Stimulated activated memory B cell treated with anti-CD40 and anti-IgM and Interleukin-4, amounts not matched to agents 10 μg/mL and 1 μg/mL and 100 μg/mL, for 72 hours (primary cell): ENCODE data around the gene HMCN2.

ENCODE experiments used
- ATAC-seq: fragments of 150-1000 bp; cut with Tn5 transposase; 2 replicates; pipeline ENCODE4 v1.10.0; 2021
- H3K27ac Mint-ChIP-seq: one replicate; pipeline ENCODE4 v1.8.0; 2022; ENCODE audit warnings: mild to moderate bottlenecking, mixed read lengths
- H3K27me3 Mint-ChIP-seq: one replicate; pipeline ENCODE4 v1.8.0; 2022; ENCODE audit warnings: mixed read lengths
- H3K36me3 Mint-ChIP-seq: one replicate; pipeline ENCODE4 v1.8.0; 2022; ENCODE audit warnings: mixed read lengths
- H3K4me1 Mint-ChIP-seq: one replicate; pipeline ENCODE4 v1.8.0; 2022; ENCODE audit warnings: mixed read lengths
- H3K4me3 Mint-ChIP-seq: one replicate; pipeline ENCODE4 v1.8.0; 2022; ENCODE audit warnings: mild to moderate bottlenecking, moderate library complexity, mixed read lengths
- H3K9me3 Mint-ChIP-seq: one replicate; pipeline ENCODE4 v1.8.0; 2022; ENCODE audit warnings: mixed read lengths

The HMCN2 gene

GRCh38 chr9:130419521-130420035 lies 154.0 kb downstream of the HMCN2 start:
- no peak for ATAC-seq
- Mint-ChIP-seq H3K27me3 (peaks cover 51% of the 10 kb centered on the region), H3K4me3 (no peak overlapping the region), H3K27ac (no peak overlapping the region), H3K9me3 (no peaks in the 10 kb centered on the region), H3K4me1 (peaks cover 7% of the 10 kb centered on the region), H3K36me3 (no peaks in the 10 kb centered on the region)

DNA sequence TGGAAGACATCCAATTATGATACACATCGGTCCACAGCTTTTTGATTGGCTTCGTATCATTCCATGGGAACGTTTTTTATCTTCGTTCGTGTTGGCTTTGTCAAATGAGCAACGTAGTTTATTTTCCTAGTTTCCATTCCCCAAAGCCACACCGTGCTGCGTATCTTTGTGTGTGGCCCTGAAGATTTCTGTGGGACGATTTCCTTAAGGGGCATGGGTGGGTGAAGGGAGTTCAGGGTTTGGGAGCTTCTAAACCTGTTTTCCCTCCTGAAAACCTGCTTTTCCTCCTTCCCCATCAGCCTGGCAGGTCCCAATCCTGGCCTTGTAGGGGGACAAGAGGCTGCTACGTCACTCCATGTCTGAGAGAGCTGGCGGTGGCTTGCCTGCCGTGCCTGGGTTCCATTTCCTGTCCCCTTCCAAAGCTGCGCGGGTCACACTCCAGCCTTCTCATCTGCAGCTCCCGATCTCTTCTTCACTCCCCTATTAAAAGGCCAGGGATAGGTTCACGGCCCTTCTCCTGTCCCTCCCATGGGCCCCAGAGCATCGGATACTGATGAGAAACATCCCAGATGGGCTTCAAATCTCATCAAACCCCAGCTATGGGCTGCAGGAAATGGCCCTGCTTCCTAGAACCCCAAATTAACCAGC lies 155.7 kb downstream of the HMCN2 start:
- H3K4me3 Mint-ChIP-seq, result no peak overlapping the region
- ATAC-seq, result no peak
- H3K9me3 Mint-ChIP-seq, result no peaks in the 10 kb centered on the region
- H3K27ac Mint-ChIP-seq, result no peak overlapping the region
- H3K27me3 Mint-ChIP-seq, result peaks cover 63% of the 10 kb centered on the region
- peaks cover 7% of the 10 kb centered on the region for H3K4me1 Mint-ChIP-seq
- no peaks in the 10 kb centered on the region for H3K36me3 Mint-ChIP-seq

DNA sequence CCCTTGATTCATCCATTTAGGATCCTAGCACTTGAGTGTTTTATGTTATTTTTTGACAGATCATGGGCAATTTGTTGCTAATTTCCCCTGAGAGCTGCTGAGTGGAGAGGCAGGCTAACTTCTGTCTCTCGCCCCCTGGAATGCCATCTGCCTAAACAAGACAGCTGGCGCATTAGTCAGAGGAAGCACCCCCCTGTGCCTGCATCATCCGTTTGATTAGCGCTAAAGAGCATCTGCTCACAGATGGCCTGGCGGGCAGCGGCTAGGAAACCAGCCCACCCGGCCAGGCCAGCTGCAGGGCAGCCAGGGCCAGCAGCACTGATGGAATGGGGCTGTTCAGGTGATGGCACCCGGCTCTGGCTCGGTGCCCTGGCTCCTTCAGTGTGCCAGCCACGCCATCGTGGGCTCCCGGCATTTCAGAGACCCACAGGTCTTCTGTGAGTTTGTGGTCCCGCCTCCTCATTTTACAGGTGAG lies 156.3 kb downstream of the HMCN2 start:
- Mint-ChIP-seq H3K27me3 (peaks cover 69% of the 10 kb centered on the region), H3K9me3 (no peaks in the 10 kb centered on the region), H3K36me3 (no peaks in the 10 kb centered on the region), H3K4me3 (no peak overlapping the region), H3K27ac (no peak overlapping the region), H3K4me1 (peaks cover 7% of the 10 kb centered on the region)
- ATAC-seq, result no peak

DNA sequence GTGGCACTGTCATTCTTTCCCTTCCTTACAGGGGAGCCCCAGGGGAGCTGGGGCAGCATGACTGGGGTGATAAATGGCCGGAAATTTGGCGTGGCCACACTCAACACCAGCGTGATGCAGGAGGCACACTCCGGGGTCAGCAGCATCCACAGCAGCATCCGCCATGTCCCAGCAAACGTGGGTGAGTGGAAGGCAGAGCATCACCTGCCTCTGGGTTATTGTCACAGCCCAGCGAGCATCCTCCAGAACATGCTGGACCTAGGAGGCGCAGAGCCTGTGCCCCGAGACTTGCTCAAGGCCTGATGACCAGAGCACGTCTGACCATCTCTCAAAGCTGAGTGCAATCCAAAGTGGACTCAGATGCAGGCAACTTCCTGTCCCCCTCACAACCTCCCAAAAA lies 157.0 kb downstream of the HMCN2 start:
- H3K27ac Mint-ChIP-seq, result no peak overlapping the region
- H3K4me1 Mint-ChIP-seq, result peaks cover 7% of the 10 kb centered on the region
- H3K36me3 Mint-ChIP-seq, result no peaks in the 10 kb centered on the region
- no peak for ATAC-seq
- H3K27me3 Mint-ChIP-seq, result peaks cover 72% of the 10 kb centered on the region
- H3K9me3 Mint-ChIP-seq, result no peaks in the 10 kb centered on the region
- H3K4me3 Mint-ChIP-seq, result no peak overlapping the region

DNA sequence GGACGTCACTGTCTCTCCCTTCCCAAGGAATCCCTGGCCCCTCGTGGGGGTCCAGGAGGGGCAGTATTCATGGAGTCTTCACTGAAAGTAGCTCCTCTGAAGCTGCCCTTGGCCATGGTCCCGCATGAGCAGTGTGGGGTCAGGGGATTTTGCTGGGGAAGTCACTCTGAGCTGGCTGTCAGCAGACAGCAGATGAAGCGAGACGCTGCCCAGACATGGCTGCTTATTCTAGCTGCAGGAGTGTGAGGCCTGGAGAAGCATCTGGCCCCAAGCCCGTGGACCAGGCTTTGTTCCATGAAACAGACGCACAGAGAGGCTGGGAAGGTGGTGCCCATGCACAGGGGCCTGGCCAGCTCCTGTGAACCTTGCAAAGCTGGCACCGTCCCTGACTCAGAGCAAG lies 157.7 kb downstream of the HMCN2 start:
- Mint-ChIP-seq H3K4me3 (no peak overlapping the region), H3K9me3 (no peaks in the 10 kb centered on the region), H3K36me3 (no peaks in the 10 kb centered on the region), H3K27ac (no peak overlapping the region), H3K27me3 (peaks cover 72% of the 10 kb centered on the region), H3K4me1 (peaks cover 7% of the 10 kb centered on the region)
- peak; percentile 67 for ATAC-seq

DNA sequence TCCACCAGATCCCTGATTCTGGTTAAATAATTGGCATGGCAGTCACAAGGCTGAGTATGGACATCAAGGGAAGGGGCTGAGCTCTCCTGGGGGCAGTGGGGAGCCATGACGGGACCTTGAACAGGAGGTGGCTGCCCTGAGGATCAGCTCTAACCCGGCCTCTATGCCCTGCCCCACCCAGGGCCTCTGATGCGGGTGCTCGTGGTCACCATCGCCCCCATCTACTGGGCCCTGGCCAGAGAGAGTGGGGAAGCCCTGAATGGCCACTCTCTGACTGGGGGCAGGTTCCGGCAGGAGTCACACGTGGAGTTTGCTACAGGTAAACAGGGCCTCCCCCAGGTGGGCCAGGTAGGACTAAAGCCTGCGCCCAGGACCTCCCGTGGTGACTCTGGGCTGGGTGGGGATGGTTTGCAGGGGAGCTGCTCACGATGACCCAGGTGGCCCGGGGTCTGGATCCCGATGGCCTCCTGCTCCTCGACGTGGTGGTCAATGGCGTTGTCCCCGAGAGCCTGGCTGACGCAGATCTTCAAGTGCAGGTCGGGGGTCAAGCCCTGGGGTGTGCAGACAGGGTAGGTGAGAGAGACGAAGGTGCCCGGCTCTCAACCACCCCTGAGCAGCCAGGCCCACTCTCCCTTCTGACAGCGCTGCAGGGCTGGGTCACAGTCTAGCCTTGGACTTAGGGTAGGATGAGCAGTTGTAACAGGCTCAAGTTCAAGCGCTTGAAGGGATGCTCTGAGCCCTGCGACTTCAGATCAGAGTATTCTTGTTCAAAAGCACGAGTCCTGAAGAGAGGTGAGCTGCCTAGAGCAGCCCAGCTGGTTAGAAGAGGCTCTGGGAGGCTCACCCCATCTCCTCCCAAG lies 159.3 kb downstream of the HMCN2 start:
- Mint-ChIP-seq H3K36me3 (peaks cover 3% of the 10 kb centered on the region), H3K4me3 (no peak overlapping the region), H3K9me3 (peaks cover 1% of the 10 kb centered on the region), H3K27ac (no peak overlapping the region), H3K27me3 (peaks cover 72% of the 10 kb centered on the region), H3K4me1 (peaks cover 7% of the 10 kb centered on the region)
- no peak for ATAC-seq

- H3K4me1 Mint-ChIP-seq, result peaks cover 7% of the 10 kb centered on the region
- ATAC-seq, result no peak
Measured at GRCh38 chr9:130425741-130426466, 160.3 kb downstream of the HMCN2 start.

GRCh38 chr9:130426467-130426773 lies 160.9 kb downstream of the HMCN2 start:
- Mint-ChIP-seq H3K36me3 (peaks cover 5% of the 10 kb centered on the region), H3K4me3 (no peak overlapping the region), H3K27me3 (peaks cover 80% of the 10 kb centered on the region), H3K4me1 (peaks cover 7% of the 10 kb centered on the region), H3K9me3 (peaks cover 6% of the 10 kb centered on the region), H3K27ac (no peak overlapping the region)
- ATAC-seq, result no peak

More at GRCh38 chr9:130425741-130426466, 160.3 kb downstream of the HMCN2 start:
- Mint-ChIP-seq H3K9me3 (peaks cover 6% of the 10 kb centered on the region), H3K27me3 (peaks cover 78% of the 10 kb centered on the region), H3K4me3 (no peak overlapping the region), H3K27ac (no peak overlapping the region), H3K36me3 (peaks cover 5% of the 10 kb centered on the region)

- peaks cover 7% of the 10 kb centered on the region for H3K4me1 Mint-ChIP-seq
Measured at GRCh38 chr9:130426883-130427282, 161.3 kb downstream of the HMCN2 start.

GRCh38 chr9:130427326-130427725 lies 161.8 kb downstream of the HMCN2 start:
- Mint-ChIP-seq H3K27ac (no peak overlapping the region), H3K9me3 (peaks cover 6% of the 10 kb centered on the region), H3K4me3 (no peak overlapping the region), H3K4me1 (peaks cover 11% of the 10 kb centered on the region), H3K27me3 (peaks cover 80% of the 10 kb centered on the region), H3K36me3 (peaks cover 5% of the 10 kb centered on the region)
- ATAC-seq, result no peak

More at GRCh38 chr9:130426883-130427282, 161.3 kb downstream of the HMCN2 start:
- peaks cover 80% of the 10 kb centered on the region for H3K27me3 Mint-ChIP-seq
- no peak overlapping the region for H3K4me3 Mint-ChIP-seq
- H3K27ac Mint-ChIP-seq, result no peak overlapping the region
- peaks cover 5% of the 10 kb centered on the region for H3K36me3 Mint-ChIP-seq
- ATAC-seq, result no peak
- peaks cover 6% of the 10 kb centered on the region for H3K9me3 Mint-ChIP-seq

DNA sequence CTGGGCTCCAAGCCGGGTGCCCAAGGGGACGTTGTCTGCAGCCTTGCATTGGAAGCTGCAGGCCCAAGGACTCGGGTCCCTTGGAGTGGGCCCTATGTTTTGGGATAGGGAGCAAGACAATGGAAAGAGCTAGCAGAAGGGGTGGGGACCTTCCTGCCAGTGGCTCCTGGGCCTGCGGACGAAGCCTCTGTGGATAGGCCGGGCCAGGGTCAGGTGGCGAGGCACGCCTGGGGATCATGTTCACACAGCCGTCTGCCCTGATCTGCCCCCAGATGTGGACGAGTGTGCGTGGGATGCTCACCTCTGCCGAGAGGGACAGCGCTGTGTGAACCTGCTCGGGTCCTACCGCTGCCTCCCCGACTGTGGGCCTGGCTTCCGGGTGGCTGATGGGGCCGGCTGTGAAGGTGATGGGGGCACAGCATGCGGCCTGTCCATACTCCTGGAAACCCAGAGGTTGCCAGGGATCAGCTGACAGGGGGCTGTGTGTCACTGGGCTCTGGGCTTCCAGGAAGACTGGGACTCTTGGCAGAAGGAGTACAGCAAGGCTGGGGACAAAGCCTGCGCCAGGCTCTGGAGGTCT lies 162.6 kb downstream of the HMCN2 start:
- Mint-ChIP-seq H3K36me3 (peaks cover 5% of the 10 kb centered on the region), H3K4me1 (peaks cover 13% of the 10 kb centered on the region), H3K4me3 (no peak overlapping the region), H3K27me3 (peaks cover 82% of the 10 kb centered on the region), H3K27ac (no peak overlapping the region), H3K9me3 (peaks cover 6% of the 10 kb centered on the region)
- ATAC-seq, result no peak

DNA sequence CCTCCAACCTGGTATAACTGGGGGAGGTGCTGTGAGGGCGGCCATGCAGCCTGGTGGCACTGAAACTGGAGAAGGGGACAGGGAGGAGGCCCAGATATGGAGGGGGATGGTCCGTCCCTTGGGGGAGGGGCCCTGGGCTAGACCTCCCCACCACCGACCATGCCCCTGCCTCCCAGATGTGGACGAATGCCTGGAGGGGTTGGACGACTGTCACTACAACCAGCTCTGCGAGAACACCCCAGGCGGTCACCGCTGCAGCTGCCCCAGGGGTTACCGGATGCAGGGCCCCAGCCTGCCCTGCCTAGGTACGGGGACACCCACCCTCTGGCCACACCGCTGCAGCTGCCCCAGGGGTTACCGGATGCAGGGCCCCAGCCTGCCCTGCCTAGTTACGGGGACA lies 163.8 kb downstream of the HMCN2 start:
- Mint-ChIP-seq H3K27me3 (peaks cover 94% of the 10 kb centered on the region), H3K4me3 (no peak overlapping the region), H3K9me3 (peaks cover 6% of the 10 kb centered on the region), H3K27ac (no peak overlapping the region), H3K36me3 (peaks cover 5% of the 10 kb centered on the region), H3K4me1 (peaks cover 13% of the 10 kb centered on the region)
- ATAC-seq, result no peak

DNA sequence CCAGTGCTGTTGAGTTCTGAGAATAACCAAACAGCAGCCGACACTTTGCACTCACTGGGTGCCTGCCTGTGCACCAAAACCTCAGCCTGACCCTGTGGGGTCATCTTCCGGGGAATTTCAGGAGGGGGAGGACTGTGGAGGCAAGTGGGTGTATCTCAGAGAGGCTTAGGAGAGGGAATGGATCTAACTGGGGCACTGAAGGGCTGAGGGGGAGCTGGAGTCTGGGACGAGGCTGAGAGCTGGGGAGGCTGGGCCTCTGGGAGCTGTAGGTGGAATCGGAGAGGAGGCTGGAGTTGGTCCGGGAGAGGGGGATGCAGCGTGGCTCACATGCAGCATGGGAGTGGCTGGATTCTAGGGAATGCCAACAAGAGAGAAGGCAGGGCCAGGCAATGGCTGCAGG lies 164.3 kb downstream of the HMCN2 start:
- Mint-ChIP-seq H3K4me1 (peaks cover 13% of the 10 kb centered on the region), H3K9me3 (peaks cover 6% of the 10 kb centered on the region), H3K27me3 (peaks cover 94% of the 10 kb centered on the region), H3K36me3 (peaks cover 5% of the 10 kb centered on the region), H3K27ac (no peak overlapping the region), H3K4me3 (no peak overlapping the region)
- no peak for ATAC-seq

GRCh38 chr9:130430232-130430631 lies 164.7 kb downstream of the HMCN2 start:
- ATAC-seq, result no peak
- H3K36me3 Mint-ChIP-seq, result peaks cover 5% of the 10 kb centered on the region
- peaks cover 94% of the 10 kb centered on the region for H3K27me3 Mint-ChIP-seq
- H3K4me1 Mint-ChIP-seq, result peaks cover 13% of the 10 kb centered on the region
- H3K4me3 Mint-ChIP-seq, result no peak overlapping the region
- no peak overlapping the region for H3K27ac Mint-ChIP-seq
- peaks cover 6% of the 10 kb centered on the region for H3K9me3 Mint-ChIP-seq
